GM23338 (cell line): ENCODE data around the gene KHSRP. TPM values are rescaled to one million over a fixed set of nuclear protein-coding genes. Genes with fewer than 3 reads are reported as not detected.
A peak's percentile ranks its signal among the peaks of the same experiment; 100 is the strongest.

Experiments
- ATAC-seq: fragments of 200-7000 bp; cut with Tn5 transposase; 3 replicates; pipeline ENCODE4 v1.9.1; 2020
- DNase-seq: peaks from one replicate; pipeline ENCODE4 v3.0.0-alpha.2; 2015; ENCODE audit warnings: low spot score
- H2AFZ ChIP-seq: fragments of 200-600 bp; sonication (generic); 2 replicates; pipeline ENCODE4 v1.8.0; 2016; ENCODE audit warnings: antibody characterized with exemption, mild to moderate bottlenecking, moderate library complexity
- H3F3A ChIP-seq: fragments of 200-600 bp; sonication (generic); replicated peaks from 2 replicates; pipeline ENCODE4 v1.8.0; 2017; ENCODE audit warnings: antibody characterized with exemption, mixed run types, low read depth
- H3K27ac ChIP-seq: fragments of 200-600 bp; sonication (generic); 2 replicates; pipeline ENCODE4 v1.6.1; 2016; ENCODE audit warnings: low read depth
- H3K27me3 ChIP-seq: fragments of 200-600 bp; sonication (generic); 2 replicates; pipeline ENCODE4 v1.8.0; 2016; ENCODE audit warnings: mild to moderate bottlenecking, mixed run types, moderate library complexity; ENCODE audit not compliant: insufficient read depth
- H3K36me3 ChIP-seq: fragments of 200-600 bp; sonication (generic); 2 replicates; pipeline ENCODE4 v1.8.0; 2016; ENCODE audit warnings: mild to moderate bottlenecking; ENCODE audit not compliant: insufficient read depth
- H3K4me1 ChIP-seq: fragments of 200-600 bp; sonication (generic); 2 replicates; pipeline ENCODE4 v1.8.0; 2016; ENCODE audit warnings: mild to moderate bottlenecking, moderate library complexity; ENCODE audit not compliant: insufficient read depth
- H3K4me2 ChIP-seq: fragments of 200-600 bp; sonication (generic); 2 replicates; pipeline ENCODE4 v1.7.1; 2017; ENCODE audit warnings: mixed run types
- H3K4me3 ChIP-seq: fragments of 200-600 bp; sonication (generic); 2 replicates; pipeline ENCODE4 v1.6.1; 2016; ENCODE audit warnings: mixed run types
- H3K79me2 ChIP-seq: fragments of 200-600 bp; sonication (generic); replicated peaks from 2 replicates; pipeline ENCODE4 v1.8.0; 2017; ENCODE audit warnings: mild to moderate bottlenecking; ENCODE audit not compliant: insufficient read depth
- H3K9me2 ChIP-seq: fragments of 200-600 bp; sonication (generic); 2 replicates; pipeline ENCODE4 v1.8.0; 2017; ENCODE audit not compliant: insufficient read depth
- H4K20me1 ChIP-seq: fragments of 200-600 bp; sonication (generic); replicated peaks from 2 replicates; pipeline ENCODE4 v1.8.0; 2017; ENCODE audit warnings: mild to moderate bottlenecking; ENCODE audit not compliant: insufficient read depth
- H3K27ac Mint-ChIP-seq: 2 replicates; pipeline ENCODE4 v1.8.0; 2020; ENCODE audit warnings: inconsistent platforms, mild to moderate bottlenecking, moderate library complexity, mixed read lengths
- H3K27me3 Mint-ChIP-seq: 3 replicates; pipeline ENCODE4 v1.8.0; 2022; ENCODE audit warnings: low read depth, mild to moderate bottlenecking, moderate library complexity, mixed read lengths, inconsistent platforms; ENCODE audit not compliant: insufficient read depth, poor library complexity
- H3K36me3 Mint-ChIP-seq: 3 replicates; pipeline ENCODE4 v1.8.0; 2021; ENCODE audit warnings: low read depth, mild to moderate bottlenecking, inconsistent platforms, moderate library complexity, mixed read lengths
- H3K4me1 Mint-ChIP-seq: 3 replicates; pipeline ENCODE4 v1.8.0; 2020; ENCODE audit warnings: mild to moderate bottlenecking, inconsistent platforms, mixed read lengths
- H3K4me3 Mint-ChIP-seq: 3 replicates; pipeline ENCODE4 v1.8.0; 2021; ENCODE audit warnings: moderate library complexity, mild to moderate bottlenecking, inconsistent platforms, mixed read lengths
- H3K9me3 Mint-ChIP-seq: 3 replicates; pipeline ENCODE4 v1.8.0; 2020; ENCODE audit warnings: moderate library complexity, mild to moderate bottlenecking, inconsistent platforms, mixed read lengths
- CREB1 ChIP-seq: fragments of 250-450 bp; sonication (Bioruptor Pico); IDR thresholded peaks from 2 replicates; pipeline ENCODE4 v1.5.0; 2020; ENCODE audit warnings: low read depth, mild to moderate bottlenecking, moderate library complexity
- EZH2 ChIP-seq: fragments of 200-600 bp; sonication (generic); IDR thresholded peaks from one replicate; pipeline ENCODE4 v1.8.0; 2017; ENCODE audit warnings: antibody characterized with exemption, mild to moderate bottlenecking, low read depth; ENCODE audit not compliant: unreplicated experiment
- JUNB ChIP-seq: IDR thresholded peaks from one replicate; pipeline ENCODE4 v1.6.1; 2016; ENCODE audit warnings: antibody characterized with exemption; ENCODE audit not compliant: unreplicated experiment
- NANOG ChIP-seq: IDR thresholded peaks from 2 replicates; pipeline ENCODE4 v1.6.1; 2016; ENCODE audit warnings: antibody characterized with exemption, borderline replicate concordance
- POLR2AphosphoS5 ChIP-seq: IDR thresholded peaks from 2 replicates; pipeline ENCODE4 v1.6.1; 2016; ENCODE audit warnings: antibody characterized with exemption, low read depth
- STAT1 ChIP-seq: IDR thresholded peaks from one replicate; pipeline ENCODE4 v1.6.1; 2016; ENCODE audit warnings: antibody characterized with exemption; ENCODE audit not compliant: unreplicated experiment
- ZNF331 ChIP-seq: fragments of 250-450 bp; sonication (Bioruptor Pico); IDR thresholded peaks from 2 replicates; pipeline ENCODE4 v1.5.0; 2020; ENCODE audit warnings: low read depth, mild to moderate bottlenecking, moderate library complexity
- polyA plus RNA-seq: library from polyadenylated mRNA; unstranded; fragments of >200 nt; fragmentation: Nextera tagmentation; extraction: Ambion mirVana; gene quantifications from 2 replicates; pipeline ENCODE4 v1.2.1, GENCODE V29; 2016
- total RNA-seq: library from RNA; depleted of rRNA; stranded (reverse); fragments of >200 nt; shearing (Covaris generic); gene quantifications from 2 replicates; pipeline ENCODE4 v1.2.3, GENCODE V29; 2014
- TF ChIP-seq, protein P1 (sequence below): IDR thresholded peaks from 2 replicates; pipeline ENCODE4 v1.6.1; 2016; ENCODE audit warnings: antibody characterized with exemption
- TF ChIP-seq, protein P2 (sequence below): fragments of 250-450 bp; sonication (Bioruptor Pico); IDR thresholded peaks from 2 replicates; pipeline ENCODE4 v1.5.0; 2020; ENCODE audit warnings: mild to moderate bottlenecking, moderate library complexity

KHSRP gene
- total and polyA plus RNA-seq, 2 experiments from 2014 or later = 129 to 359 TPM

DNA sequence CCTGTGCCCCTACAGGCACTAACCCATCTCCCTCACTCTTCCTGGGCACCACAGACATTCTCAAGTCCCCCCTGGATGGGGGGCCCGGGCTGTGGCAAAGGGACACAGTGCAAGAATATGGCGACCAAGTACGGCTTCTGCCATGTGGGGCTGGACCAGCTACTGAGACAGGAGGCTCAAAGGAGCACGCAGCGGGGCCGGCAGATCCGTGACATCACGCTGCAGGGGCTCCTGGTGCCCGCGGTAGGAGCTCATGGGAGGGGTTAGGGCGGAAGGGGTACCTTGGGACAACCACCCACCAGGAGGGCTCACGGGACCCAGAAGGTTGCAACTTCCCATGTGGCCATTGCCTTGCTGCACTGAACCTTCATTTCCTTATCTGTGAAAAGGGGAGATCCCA, 28.3 kb downstream of the KHSRP start (continued):
- no peak for TF ChIP-seq STAT1
- no peak for TF ChIP-seq CREB1 (CRISPR knock-in tag)
- no peak for TF ChIP-seq JUNB
- no peak for TF ChIP-seq POLR2AphosphoS5
- TF ChIP-seq, protein P1, sequence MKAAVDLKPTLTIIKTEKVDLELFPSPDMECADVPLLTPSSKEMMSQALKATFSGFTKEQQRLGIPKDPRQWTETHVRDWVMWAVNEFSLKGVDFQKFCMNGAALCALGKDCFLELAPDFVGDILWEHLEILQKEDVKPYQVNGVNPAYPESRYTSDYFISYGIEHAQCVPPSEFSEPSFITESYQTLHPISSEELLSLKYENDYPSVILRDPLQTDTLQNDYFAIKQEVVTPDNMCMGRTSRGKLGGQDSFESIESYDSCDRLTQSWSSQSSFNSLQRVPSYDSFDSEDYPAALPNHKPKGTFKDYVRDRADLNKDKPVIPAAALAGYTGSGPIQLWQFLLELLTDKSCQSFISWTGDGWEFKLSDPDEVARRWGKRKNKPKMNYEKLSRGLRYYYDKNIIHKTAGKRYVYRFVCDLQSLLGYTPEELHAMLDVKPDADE = no peak
- no peak for TF ChIP-seq ZNF331 (CRISPR knock-in tag)
- TF ChIP-seq NANOG = no peak
- TF ChIP-seq, protein P2, sequence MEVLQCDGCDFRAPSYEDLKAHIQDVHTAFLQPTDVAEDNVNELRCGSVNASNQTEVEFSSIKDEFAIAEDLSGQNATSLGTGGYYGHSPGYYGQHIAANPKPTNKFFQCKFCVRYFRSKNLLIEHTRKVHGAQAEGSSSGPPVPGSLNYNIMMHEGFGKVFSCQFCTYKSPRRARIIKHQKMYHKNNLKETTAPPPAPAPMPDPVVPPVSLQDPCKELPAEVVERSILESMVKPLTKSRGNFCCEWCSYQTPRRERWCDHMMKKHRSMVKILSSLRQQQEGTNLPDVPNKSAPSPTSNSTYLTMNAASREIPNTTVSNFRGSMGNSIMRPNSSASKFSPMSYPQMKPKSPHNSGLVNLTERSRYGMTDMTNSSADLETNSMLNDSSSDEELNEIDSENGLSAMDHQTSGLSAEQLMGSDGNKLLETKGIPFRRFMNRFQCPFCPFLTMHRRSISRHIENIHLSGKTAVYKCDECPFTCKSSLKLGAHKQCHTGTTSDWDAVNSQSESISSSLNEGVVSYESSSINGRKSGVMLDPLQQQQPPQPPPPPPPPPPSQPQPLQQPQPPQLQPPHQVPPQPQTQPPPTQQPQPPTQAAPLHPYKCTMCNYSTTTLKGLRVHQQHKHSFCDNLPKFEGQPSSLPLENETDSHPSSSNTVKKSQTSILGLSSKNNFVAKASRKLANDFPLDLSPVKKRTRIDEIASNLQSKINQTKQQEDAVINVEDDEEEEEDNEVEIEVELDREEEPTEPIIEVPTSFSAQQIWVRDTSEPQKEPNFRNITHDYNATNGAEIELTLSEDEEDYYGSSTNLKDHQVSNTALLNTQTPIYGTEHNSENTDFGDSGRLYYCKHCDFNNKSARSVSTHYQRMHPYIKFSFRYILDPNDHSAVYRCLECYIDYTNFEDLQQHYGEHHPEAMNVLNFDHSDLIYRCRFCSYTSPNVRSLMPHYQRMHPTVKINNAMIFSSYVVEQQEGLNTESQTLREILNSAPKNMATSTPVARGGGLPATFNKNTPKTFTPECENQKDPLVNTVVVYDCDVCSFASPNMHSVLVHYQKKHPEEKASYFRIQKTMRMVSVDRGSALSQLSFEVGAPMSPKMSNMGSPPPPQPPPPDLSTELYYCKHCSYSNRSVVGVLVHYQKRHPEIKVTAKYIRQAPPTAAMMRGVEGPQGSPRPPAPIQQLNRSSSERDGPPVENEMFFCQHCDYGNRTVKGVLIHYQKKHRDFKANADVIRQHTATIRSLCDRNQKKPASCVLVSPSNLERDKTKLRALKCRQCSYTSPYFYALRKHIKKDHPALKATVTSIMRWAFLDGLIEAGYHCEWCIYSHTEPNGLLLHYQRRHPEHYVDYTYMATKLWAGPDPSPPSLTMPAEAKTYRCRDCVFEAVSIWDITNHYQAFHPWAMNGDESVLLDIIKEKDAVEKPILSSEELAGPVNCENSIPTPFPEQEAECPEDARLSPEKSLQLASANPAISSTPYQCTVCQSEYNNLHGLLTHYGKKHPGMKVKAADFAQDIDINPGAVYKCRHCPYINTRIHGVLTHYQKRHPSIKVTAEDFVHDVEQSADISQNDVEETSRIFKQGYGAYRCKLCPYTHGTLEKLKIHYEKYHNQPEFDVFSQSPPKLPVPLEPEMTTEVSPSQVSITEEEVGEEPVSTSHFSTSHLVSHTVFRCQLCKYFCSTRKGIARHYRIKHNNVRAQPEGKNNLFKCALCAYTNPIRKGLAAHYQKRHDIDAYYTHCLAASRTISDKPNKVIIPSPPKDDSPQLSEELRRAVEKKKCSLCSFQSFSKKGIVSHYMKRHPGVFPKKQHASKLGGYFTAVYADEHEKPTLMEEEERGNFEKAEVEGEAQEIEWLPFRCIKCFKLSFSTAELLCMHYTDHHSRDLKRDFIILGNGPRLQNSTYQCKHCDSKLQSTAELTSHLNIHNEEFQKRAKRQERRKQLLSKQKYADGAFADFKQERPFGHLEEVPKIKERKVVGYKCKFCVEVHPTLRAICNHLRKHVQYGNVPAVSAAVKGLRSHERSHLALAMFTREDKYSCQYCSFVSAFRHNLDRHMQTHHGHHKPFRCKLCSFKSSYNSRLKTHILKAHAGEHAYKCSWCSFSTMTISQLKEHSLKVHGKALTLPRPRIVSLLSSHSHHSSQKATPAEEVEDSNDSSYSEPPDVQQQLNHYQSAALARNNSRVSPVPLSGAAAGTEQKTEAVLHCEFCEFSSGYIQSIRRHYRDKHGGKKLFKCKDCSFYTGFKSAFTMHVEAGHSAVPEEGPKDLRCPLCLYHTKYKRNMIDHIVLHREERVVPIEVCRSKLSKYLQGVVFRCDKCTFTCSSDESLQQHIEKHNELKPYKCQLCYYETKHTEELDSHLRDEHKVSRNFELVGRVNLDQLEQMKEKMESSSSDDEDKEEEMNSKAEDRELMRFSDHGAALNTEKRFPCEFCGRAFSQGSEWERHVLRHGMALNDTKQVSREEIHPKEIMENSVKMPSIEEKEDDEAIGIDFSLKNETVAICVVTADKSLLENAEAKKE (CRISPR knock-in tag) = no peak

DNA sequence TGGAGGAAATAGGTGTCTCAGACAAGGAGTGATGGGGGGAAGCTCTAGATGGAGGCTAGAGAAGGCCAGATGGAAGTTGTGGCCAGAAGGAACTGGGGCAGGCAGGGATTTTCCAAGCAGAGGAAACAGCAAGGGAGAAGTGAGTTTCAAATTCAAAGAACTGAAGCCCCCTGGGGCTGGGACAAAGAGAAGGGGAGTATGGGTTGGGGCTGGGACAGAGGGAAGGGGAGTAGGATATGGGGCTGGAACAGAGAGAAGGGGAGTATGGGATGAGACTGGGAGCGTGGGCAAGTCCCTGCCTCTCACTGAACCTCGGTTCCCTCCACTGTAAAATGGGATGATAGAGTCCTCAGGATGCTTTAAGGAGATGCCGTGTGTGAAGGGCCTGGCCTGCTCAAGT, 29.8 kb downstream of the KHSRP start:
- Histone ChIP-seq H3K4me1 (peaks cover 7% of the 10 kb centered on the region; the same call in 1 of the 2 replicates), H3K9me2 (no peaks in the 10 kb centered on the region), H3K4me3 (no peak overlapping the region), H3K27me3 (no peaks in the 10 kb centered on the region), H4K20me1 (no peaks in the 10 kb centered on the region; the same call in 1 of the 2 replicates), H3K79me2 (peaks cover 20% of the 10 kb centered on the region), H3K36me3 (peaks cover 6% of the 10 kb centered on the region; the same call in 1 of the 2 replicates), H3K27ac (peak overlapping the region; percentile 80; the same call in 1 of the 2 replicates), H2AFZ (no peak overlapping the region), H3K4me2 (0 out of 2 replicates have a peak overlapping the region, but pooled peaks have one; percentile 99), H3F3A (peaks cover 4% of the 10 kb centered on the region; the same call in 1 of the 2 replicates)
- peak; percentile 27 for ATAC-seq
- peak; percentile 50 for DNase-seq
- peaks cover 9% of the 10 kb centered on the region for H3K36me3 Mint-ChIP-seq
- H3K9me3 Mint-ChIP-seq = no peaks in the 10 kb centered on the region; the same call in 2 of the 3 replicates
- peak overlapping the region; percentile 99 for H3K27ac Mint-ChIP-seq
- H3K4me3 Mint-ChIP-seq = peak overlapping the region; percentile 97
- H3K4me1 Mint-ChIP-seq = peaks cover 18% of the 10 kb centered on the region
- H3K27me3 Mint-ChIP-seq = peaks cover 11% of the 10 kb centered on the region
- TF ChIP-seq EZH2 = no peak
- TF ChIP-seq, protein P2 (CRISPR knock-in tag) = no peak
- TF ChIP-seq CREB1 (CRISPR knock-in tag) = no peak
- TF ChIP-seq NANOG = no peak
